CD4-positive, alpha-beta T cell (primary cell): ENCODE measurements around the gene C9orf78. TPM values are rescaled to one million over a fixed set of nuclear protein-coding genes. Genes with fewer than 3 reads are reported as not detected.

Experiments used
- ATAC-seq: fragments of 200-7000 bp; cut with Tn5 transposase; one replicate; pipeline ENCODE4 v1.10.0; 2022; ENCODE audit warnings: mild to moderate bottlenecking; ENCODE audit not compliant: poor library complexity
- CTCF ChIA-PET: fragments of 350-600 bp; sonication (Branson Sonifier 250); formaldehyde crosslinking; loops from one replicate; lab custom pipeline; 2021; ENCODE audit warnings: antibody characterized with exemption, inconsistent platforms; lab: Charles Lee
- POLR2A ChIA-PET: fragments of 350-600 bp; sonication (Branson Sonifier 250); formaldehyde crosslinking; loops from one replicate; lab custom pipeline; 2021; ENCODE audit warnings: antibody characterized with exemption, inconsistent platforms; lab: Charles Lee
- DNase-seq, 14 experiments: peaks; one replicate each; pipeline ENCODE4 v3.0.0-alpha.2; 2013 to 2020; ENCODE audit warnings: mixed read lengths in 2 of 14
- H3K27ac ChIP-seq, 2 donors: one replicate each; pipeline versions ENCODE4 v1.5.1 to v1.7.0; 2013; ENCODE audit warnings: low read length in 2 of 2, low read depth in 1 of 2, mild to moderate bottlenecking in 1 of 2
- H3K27me3 ChIP-seq, 2 experiments: 1 replicate in 1 of 2; 2 replicates in 1 of 2; pipeline versions ENCODE4 v1.6.1 to v1.7.0; 2013; ENCODE audit warnings: low read length in 2 of 2, control low read depth in 1 of 2, mild to moderate bottlenecking in 1 of 2, moderate library complexity in 1 of 2; ENCODE audit not compliant: insufficient read depth in 2 of 2, control insufficient read depth in 1 of 2
- H3K36me3 ChIP-seq: one replicate; pipeline ENCODE4 v1.6.1; 2013; ENCODE audit warnings: low read length, control low read depth; ENCODE audit not compliant: insufficient read depth
- H3K4me1 ChIP-seq: one replicate; pipeline ENCODE4 v1.6.1; 2013; ENCODE audit warnings: low read length, control low read depth; ENCODE audit not compliant: insufficient read depth
- H3K4me3 ChIP-seq: one replicate; pipeline ENCODE4 v1.5.1; 2013; ENCODE audit warnings: mild to moderate bottlenecking, low read length, moderate library complexity
- H3K9me3 ChIP-seq, 2 experiments: 1 replicate in 1 of 2; 2 replicates in 1 of 2; pipeline versions ENCODE4 v1.6.1 to v1.7.0; 2013; ENCODE audit warnings: low read length in 2 of 2, mild to moderate bottlenecking in 2 of 2, control low read depth in 1 of 2, moderate library complexity in 1 of 2; ENCODE audit not compliant: control insufficient read depth in 1 of 2, insufficient read depth in 1 of 2
- H3K27ac Mint-ChIP-seq: one replicate; pipeline ENCODE4 v1.8.0; 2020; ENCODE audit warnings: mixed read lengths
- H3K27me3 Mint-ChIP-seq: one replicate; pipeline ENCODE4 v1.8.0; 2021; ENCODE audit warnings: mixed read lengths
- H3K36me3 Mint-ChIP-seq: one replicate; pipeline ENCODE4 v1.8.0; 2021; ENCODE audit warnings: low read depth, mixed read lengths
- H3K4me1 Mint-ChIP-seq: one replicate; pipeline ENCODE4 v1.8.0; 2021; ENCODE audit warnings: low read depth, mixed read lengths
- H3K4me3 Mint-ChIP-seq: one replicate; pipeline ENCODE4 v1.8.0; 2020; ENCODE audit warnings: mild to moderate bottlenecking, mixed read lengths
- H3K9me3 Mint-ChIP-seq: one replicate; pipeline ENCODE4 v1.8.0; 2020; ENCODE audit warnings: mixed read lengths
- CTCF ChIP-seq: fragments of 200-600 bp; IDR thresholded peaks from one replicate; pipeline ENCODE4 v1.8.0; 2022; ENCODE audit warnings: antibody characterized with exemption, mild to moderate bottlenecking
- intact Hi-C, 2 experiments: fragments of 100-400 bp; cut with DNase I in 1 of 2; cut with micrococcal nuclease in 1 of 2; formaldehyde crosslinking; loops; one replicate each; pipeline versions ENCODE4 v1.15.1 to v1.9.0; 2023 to 2025; cut with DNase I, micrococcal nuclease
- total RNA-seq, 174 experiments: library from RNA in 2 of 174; stranded (reverse) in 2 of 174; gene quantifications; one replicate each; pipeline ENCODE4 v1.2.3 and lab custom pipeline; 2021 to 2026

The C9orf78 gene
- total RNA-seq, 2 experiments from 2014 or later: 145 to 159 TPM

GRCh38 chr9:129879103-129879699, 44.1 kb upstream of the C9orf78 start:
- Mint-ChIP-seq H3K36me3 (peaks cover 33% of the 10 kb centered on the region), H3K27me3 (no peaks in the 10 kb centered on the region), H3K4me1 (peaks cover 7% of the 10 kb centered on the region), H3K27ac (no peak overlapping the region), H3K4me3 (no peak overlapping the region), H3K9me3 (no peaks in the 10 kb centered on the region)
- no peak for ATAC-seq
- no peak for TF ChIP-seq CTCF
- peaks cover 47% of the 10 kb centered on the region for H3K4me1 ChIP-seq
- H3K36me3 ChIP-seq: peaks cover 33% of the 10 kb centered on the region
- no peaks in the 10 kb centered on the region for H3K27me3 ChIP-seq
- no peaks in the 10 kb centered on the region for H3K9me3 ChIP-seq
- DNase-seq: peak in 1 of 14 experiments; percentile 14
- H3K27ac ChIP-seq: no peak overlapping the region
- no peak overlapping the region for H3K4me3 ChIP-seq
- CTCF ChIA-PET: no interaction called here
- intact Hi-C loops: no loop called here
- POLR2A ChIA-PET: interaction anchor here (1.5 kb wide), 1 partner anchor 10 kb away, joined by 7 read pairs; no protein-coding TSS in a partner anchor

GRCh38 chr9:129878291-129878690, 43.2 kb upstream of the C9orf78 start:
- Mint-ChIP-seq H3K4me3 (no peak overlapping the region), H3K27ac (no peak overlapping the region), H3K36me3 (peaks cover 40% of the 10 kb centered on the region), H3K27me3 (no peaks in the 10 kb centered on the region), H3K4me1 (peaks cover 7% of the 10 kb centered on the region), H3K9me3 (no peaks in the 10 kb centered on the region)
- no peaks in the 10 kb centered on the region for H3K27me3 ChIP-seq
- DNase-seq (no peak), ATAC-seq (no peak)
- no peak for TF ChIP-seq CTCF
- peaks cover 42% of the 10 kb centered on the region for H3K36me3 ChIP-seq
- intact Hi-C loops: no loop called here
- H3K4me3 ChIP-seq: no peak overlapping the region
- H3K27ac ChIP-seq: no peak overlapping the region
- CTCF ChIA-PET: no interaction called here
- POLR2A ChIA-PET: interaction anchor here (1.5 kb wide), 1 partner anchor 9 kb away, joined by 7 read pairs; no protein-coding TSS in a partner anchor
- no peaks in the 10 kb centered on the region for H3K9me3 ChIP-seq
- H3K4me1 ChIP-seq: peaks cover 46% of the 10 kb centered on the region

GRCh38 chr9:129876815-129877214, 41.7 kb upstream of the C9orf78 start:
- DNase-seq (peak in 1 of 14 experiments; percentile 33), ATAC-seq (no peak)
- Mint-ChIP-seq H3K27ac (peak overlapping the region; percentile 39), H3K4me1 (peaks cover 14% of the 10 kb centered on the region), H3K27me3 (no peaks in the 10 kb centered on the region), H3K36me3 (peaks cover 53% of the 10 kb centered on the region), H3K9me3 (no peaks in the 10 kb centered on the region), H3K4me3 (no peak overlapping the region)
- no peaks in the 10 kb centered on the region for H3K27me3 ChIP-seq
- H3K27ac ChIP-seq: peak overlapping the region in 1 of 2 donors; percentile 29
- no peaks in the 10 kb centered on the region for H3K9me3 ChIP-seq
- peaks cover 44% of the 10 kb centered on the region for H3K36me3 ChIP-seq
- POLR2A ChIA-PET: interaction anchor here (1.8 kb wide), 1 partner anchor 10 kb away, joined by 5 read pairs; no protein-coding TSS in a partner anchor
- intact Hi-C loops: no loop called here
- peaks cover 46% of the 10 kb centered on the region for H3K4me1 ChIP-seq
- no peak for TF ChIP-seq CTCF
- no peak overlapping the region for H3K4me3 ChIP-seq
- CTCF ChIA-PET: no interaction called here
